ENCODE results near the gene FHL2. TPM values are rescaled to one million over a fixed set of nuclear protein-coding genes. Genes with fewer than 3 reads are reported as not detected.

Gene FHL2
- total and polyA plus RNA-seq, 2 experiments from 2014 or later: 17.9 to 18.8 TPM

GRCh38 chr2:105437708-105438103 lies 38.9 kb upstream of the FHL2 start:
- 44% methylated on average over 3 of the region's 3 CpGs for WGBS (ENCODE audit: low lambda C conversion rate, missing lambda C conversion rate)
- Histone ChIP-seq H3K27ac (peak overlapping the region; percentile 57), H3K9me3 (ENCODE audit: low read depth) (no peaks in the 10 kb centered on the region), H3K4me3 (no peak overlapping the region), H3K36me3 (replicated peaks; ENCODE audit: insufficient read depth, low read depth) (no peaks in the 10 kb centered on the region), H3K4me1 (ENCODE audit: insufficient read depth) (peaks cover 13% of the 10 kb centered on the region), H3K27me3 (no peaks in the 10 kb centered on the region), H3K4me2 (peak overlapping the region; percentile 62), H3K9me2 (replicated peaks; ENCODE audit: insufficient read depth) (no peaks in the 10 kb centered on the region), H3K79me2 (no peaks in the 10 kb centered on the region), H4K20me1 (ENCODE audit: insufficient read depth, poor library complexity, severe bottlenecking) (no peaks in the 10 kb centered on the region), H2AFZ (no peak overlapping the region)
- TF ChIP-seq EZH2phosphoT487 (IDR thresholded peaks at IDR 0.05; ENCODE audit: low read depth, severe bottlenecking, unreplicated experiment) (no peak), EZH2 (IDR thresholded peaks at IDR 0.05; ENCODE audit: borderline replicate concordance) (no peak)
- TF ChIP-seq, protein P1, sequence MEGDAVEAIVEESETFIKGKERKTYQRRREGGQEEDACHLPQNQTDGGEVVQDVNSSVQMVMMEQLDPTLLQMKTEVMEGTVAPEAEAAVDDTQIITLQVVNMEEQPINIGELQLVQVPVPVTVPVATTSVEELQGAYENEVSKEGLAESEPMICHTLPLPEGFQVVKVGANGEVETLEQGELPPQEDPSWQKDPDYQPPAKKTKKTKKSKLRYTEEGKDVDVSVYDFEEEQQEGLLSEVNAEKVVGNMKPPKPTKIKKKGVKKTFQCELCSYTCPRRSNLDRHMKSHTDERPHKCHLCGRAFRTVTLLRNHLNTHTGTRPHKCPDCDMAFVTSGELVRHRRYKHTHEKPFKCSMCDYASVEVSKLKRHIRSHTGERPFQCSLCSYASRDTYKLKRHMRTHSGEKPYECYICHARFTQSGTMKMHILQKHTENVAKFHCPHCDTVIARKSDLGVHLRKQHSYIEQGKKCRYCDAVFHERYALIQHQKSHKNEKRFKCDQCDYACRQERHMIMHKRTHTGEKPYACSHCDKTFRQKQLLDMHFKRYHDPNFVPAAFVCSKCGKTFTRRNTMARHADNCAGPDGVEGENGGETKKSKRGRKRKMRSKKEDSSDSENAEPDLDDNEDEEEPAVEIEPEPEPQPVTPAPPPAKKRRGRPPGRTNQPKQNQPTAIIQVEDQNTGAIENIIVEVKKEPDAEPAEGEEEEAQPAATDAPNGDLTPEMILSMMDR (IDR thresholded peaks at IDR 0.05; ENCODE audit: poor library complexity): no peak
- no peak for DNase-seq (ENCODE audit: low spot score)

GRCh38 chr2:105432749-105433148 lies 33.9 kb upstream of the FHL2 start:
- no peak overlapping the region for H3K27ac ChIP-seq
- no peaks in the 10 kb centered on the region for H3K9me2 ChIP-seq (replicated peaks; ENCODE audit: insufficient read depth)
- H2AFZ ChIP-seq: no peak overlapping the region
- no peaks in the 10 kb centered on the region for H3K4me1 ChIP-seq (ENCODE audit: insufficient read depth)
- H3K4me3 ChIP-seq: no peak overlapping the region
- no peaks in the 10 kb centered on the region for H3K36me3 ChIP-seq (replicated peaks; ENCODE audit: insufficient read depth, low read depth)
- no peaks in the 10 kb centered on the region for H3K79me2 ChIP-seq
- TF ChIP-seq EZH2phosphoT487 (IDR thresholded peaks at IDR 0.05; ENCODE audit: low read depth, severe bottlenecking, unreplicated experiment) (no peak), EZH2 (IDR thresholded peaks at IDR 0.05; ENCODE audit: borderline replicate concordance) (no peak)
- TF ChIP-seq, protein P1 (IDR thresholded peaks at IDR 0.05; ENCODE audit: poor library complexity): no peak
- 73% methylated on average over 4 of the region's 4 CpGs for WGBS (ENCODE audit: low lambda C conversion rate, missing lambda C conversion rate)
- H3K4me2 ChIP-seq: no peak overlapping the region
- H4K20me1 ChIP-seq (ENCODE audit: insufficient read depth, poor library complexity, severe bottlenecking): no peaks in the 10 kb centered on the region
- H3K9me3 ChIP-seq (ENCODE audit: low read depth): no peaks in the 10 kb centered on the region
- no peak for DNase-seq (ENCODE audit: low spot score)
- no peaks in the 10 kb centered on the region for H3K27me3 ChIP-seq

GRCh38 chr2:105432044-105432399 lies 33.2 kb upstream of the FHL2 start:
- TF ChIP-seq EZH2 (IDR thresholded peaks at IDR 0.05; ENCODE audit: borderline replicate concordance) (no peak), EZH2phosphoT487 (IDR thresholded peaks at IDR 0.05; ENCODE audit: low read depth, severe bottlenecking, unreplicated experiment) (no peak)
- TF ChIP-seq, protein P1 (IDR thresholded peaks at IDR 0.05; ENCODE audit: poor library complexity): no peak
- no peak overlapping the region for H3K4me3 ChIP-seq
- no peak for DNase-seq (ENCODE audit: low spot score)
- H3K27me3 ChIP-seq: no peaks in the 10 kb centered on the region
- H3K79me2 ChIP-seq: no peaks in the 10 kb centered on the region
- H4K20me1 ChIP-seq (ENCODE audit: insufficient read depth, poor library complexity, severe bottlenecking): no peaks in the 10 kb centered on the region
- no peak overlapping the region for H3K27ac ChIP-seq
- H3K36me3 ChIP-seq (replicated peaks; ENCODE audit: insufficient read depth, low read depth): no peaks in the 10 kb centered on the region
- WGBS (ENCODE audit: low lambda C conversion rate, missing lambda C conversion rate): 92% methylated on average over 2 of the region's 2 CpGs
- no peaks in the 10 kb centered on the region for H3K9me2 ChIP-seq (replicated peaks; ENCODE audit: insufficient read depth)
- no peaks in the 10 kb centered on the region for H3K4me1 ChIP-seq (ENCODE audit: insufficient read depth)
- H3K4me2 ChIP-seq: no peak overlapping the region
- H3K9me3 ChIP-seq (ENCODE audit: low read depth): no peaks in the 10 kb centered on the region
- no peak overlapping the region for H2AFZ ChIP-seq

Data from hepatocyte (in vitro differentiated cells).